ENCODE data around the gene MRPS25. TPM values are rescaled to one million over a fixed set of nuclear protein-coding genes. Genes with fewer than 3 reads are reported as not detected.

Gene MRPS25
- total RNA-seq, 1 experiment from 2014 or later, result 69.0 TPM

DNA sequence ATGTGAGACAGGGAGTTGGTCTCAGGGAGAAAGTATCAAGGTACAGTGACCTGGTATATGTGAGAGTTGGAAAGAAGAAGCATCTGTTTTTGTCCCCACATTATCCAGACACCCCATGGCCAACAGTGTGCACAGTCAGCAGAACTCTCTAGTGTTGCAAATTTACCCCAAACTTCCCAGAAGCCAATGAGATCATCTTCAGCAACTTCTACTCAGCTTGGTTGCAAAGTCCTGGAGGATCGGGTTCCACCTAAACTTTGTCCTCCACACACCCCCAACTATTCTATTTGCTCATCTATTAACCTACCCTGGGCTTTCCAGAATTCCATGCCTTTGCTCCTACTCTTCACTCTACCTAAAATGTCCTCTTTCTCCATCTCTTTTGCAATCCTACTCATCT, 18.1 kb upstream of the MRPS25 start:
- no peak for DNase-seq (ENCODE audit: low read depth)

DNA sequence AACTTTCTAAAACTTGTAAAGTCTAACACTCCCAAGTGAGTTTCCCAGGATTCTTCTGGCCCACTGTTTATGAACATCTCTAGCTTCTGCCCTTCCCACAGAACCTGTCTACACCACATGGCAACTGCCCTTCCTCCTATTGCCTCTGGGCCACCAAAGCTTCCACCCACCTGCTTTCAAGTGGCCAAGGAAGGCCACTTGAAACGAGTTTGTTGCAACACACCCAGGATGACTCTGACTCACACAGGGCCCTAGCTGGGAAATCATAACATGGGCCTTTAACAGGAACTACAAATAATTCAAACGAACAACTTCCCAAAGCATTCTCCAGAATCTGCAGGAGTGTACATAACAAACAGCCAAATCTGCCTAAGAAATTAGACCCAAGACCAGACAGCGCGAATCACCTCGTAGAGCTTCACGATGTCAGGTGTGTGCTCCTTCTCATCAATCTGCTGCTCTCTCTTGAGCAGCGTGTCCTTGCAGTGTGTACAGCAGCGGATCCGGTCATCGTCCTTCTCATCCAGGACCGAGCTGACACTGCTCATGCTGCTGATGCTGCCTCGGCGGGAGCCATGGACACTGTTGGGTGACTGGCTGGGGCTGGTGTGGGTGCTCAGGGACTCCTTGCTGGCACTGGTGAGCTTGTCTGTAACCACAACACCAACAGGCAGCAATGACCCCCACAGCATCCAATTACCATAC, 17.0 kb upstream of the MRPS25 start:
- no peak for DNase-seq (ENCODE audit: low read depth)

DNA sequence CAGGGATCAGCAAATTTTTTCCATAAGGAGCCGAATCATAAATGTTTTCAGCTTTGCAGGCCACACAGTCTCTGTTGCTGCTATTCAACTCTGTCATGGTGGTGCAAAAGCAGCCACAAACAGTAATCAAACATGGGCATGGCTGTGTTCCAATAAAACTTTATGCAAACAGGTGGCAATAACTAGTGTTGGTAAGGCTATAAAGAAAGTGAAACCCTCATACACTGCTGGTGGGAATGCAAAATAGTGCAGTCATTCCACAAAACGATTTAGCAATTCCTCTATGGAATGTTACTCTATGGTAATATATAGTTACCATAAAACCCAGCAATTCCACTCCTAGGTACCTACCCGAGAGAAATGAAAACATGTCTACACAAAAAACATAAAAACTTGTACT, 14.0 kb upstream of the MRPS25 start:
- no peak for DNase-seq (ENCODE audit: low read depth)

DNA sequence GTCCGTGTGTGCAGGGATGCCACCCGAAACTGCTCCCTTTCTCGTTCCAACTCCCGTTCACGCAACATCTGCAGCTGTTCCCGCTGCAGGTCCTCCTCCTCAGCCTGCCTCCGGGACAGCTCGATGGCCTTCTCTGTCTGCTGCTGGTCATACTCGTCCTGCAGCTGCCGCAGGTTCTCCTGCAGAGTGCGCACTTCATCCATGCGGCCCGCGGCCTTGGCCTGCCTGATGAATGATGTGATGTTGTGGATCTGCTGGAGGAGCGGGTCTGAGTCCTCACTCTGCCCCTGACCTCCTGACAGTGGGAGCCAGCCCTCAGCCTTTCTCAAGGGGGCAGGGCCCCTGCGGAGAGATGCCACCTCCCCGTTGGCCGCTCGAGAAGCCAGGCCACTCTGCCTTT, 9.4 kb upstream of the MRPS25 start:
- no peak for DNase-seq (ENCODE audit: low read depth)

DNA sequence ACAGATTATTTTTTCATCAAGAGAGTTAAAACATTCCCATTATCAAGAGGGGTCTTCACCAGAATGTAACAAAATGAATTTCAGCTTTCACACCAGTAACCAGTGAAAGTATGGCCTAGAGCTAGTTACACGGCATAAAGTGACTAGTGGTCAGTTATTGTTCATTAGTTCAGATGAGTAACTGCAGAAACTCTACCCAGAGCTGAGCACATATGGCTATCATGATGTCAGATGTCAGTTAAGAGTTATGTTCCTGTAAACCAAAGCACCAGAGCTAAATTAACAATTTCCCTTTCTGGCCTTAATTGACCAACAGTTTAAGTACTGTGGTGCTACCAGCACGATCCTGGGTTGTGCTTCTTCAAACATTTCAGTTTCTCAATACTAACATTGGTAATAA, 6.6 kb upstream of the MRPS25 start:
- no peak for DNase-seq (ENCODE audit: low read depth)

DNA sequence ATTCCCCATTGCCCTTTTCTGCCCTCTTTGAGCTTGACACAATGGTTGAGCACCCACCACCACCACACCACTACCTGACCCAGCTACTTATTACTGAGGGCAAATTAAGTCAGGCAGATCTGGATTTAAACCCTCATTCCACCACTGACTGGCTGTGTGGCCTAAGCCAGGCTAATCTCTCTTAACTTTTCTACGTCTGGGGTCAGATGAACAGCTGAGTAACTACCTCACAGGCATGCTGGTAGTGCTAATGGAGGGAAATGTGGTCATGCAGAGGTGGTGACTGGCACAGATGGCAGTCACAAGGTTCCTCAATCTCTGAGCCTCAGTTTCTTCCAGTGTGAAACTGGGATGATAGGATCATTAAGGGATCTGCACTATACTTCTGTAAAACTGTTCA, 4.3 kb upstream of the MRPS25 start:
- no peak for DNase-seq (ENCODE audit: low read depth)

DNA sequence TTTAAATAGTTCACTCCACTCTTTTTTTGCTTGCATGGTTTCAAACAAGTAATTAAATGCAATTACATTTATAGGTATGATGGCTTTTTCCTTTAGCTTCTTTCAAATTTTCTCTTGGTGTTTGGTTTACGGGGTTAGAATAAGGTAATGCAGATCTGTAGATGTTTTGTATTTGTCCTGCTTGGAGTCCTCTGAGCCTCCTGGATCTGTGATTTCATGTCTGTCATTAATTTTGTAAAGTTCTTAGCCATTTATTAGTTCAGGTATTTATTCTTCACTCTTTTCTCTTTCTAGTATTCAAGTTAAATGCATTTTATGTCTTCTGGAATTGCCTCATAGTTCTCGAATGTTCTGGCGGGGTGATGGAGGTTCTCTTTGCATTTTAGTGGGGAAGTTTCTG, 1.4 kb upstream of the MRPS25 start:
- DNase-seq (ENCODE audit: low read depth), result no peak

DNA sequence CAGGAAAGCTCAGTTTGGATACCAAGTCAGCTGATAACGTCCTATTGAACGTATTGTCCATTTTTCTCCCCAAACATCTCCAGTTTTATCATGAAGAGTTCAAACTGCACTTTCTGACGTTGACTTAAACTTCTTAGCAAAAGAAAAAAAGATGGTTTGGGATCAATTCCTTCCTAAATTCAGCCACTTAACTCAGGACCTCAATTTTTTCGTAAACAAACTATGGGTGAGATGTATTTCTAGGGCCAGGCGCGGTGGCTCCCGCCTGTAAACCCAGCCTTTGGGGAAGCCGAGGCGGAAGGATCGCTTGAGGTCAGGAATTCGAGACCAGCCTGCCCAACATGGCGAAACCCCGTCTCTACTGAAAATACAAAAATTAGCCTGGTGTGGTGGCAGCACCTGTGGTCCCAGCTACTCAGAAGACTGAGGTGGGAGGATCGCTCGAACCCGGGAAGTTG, 464 bp upstream of the MRPS25 start:
- DNase-seq (ENCODE audit: low read depth), result no peak

DNA sequence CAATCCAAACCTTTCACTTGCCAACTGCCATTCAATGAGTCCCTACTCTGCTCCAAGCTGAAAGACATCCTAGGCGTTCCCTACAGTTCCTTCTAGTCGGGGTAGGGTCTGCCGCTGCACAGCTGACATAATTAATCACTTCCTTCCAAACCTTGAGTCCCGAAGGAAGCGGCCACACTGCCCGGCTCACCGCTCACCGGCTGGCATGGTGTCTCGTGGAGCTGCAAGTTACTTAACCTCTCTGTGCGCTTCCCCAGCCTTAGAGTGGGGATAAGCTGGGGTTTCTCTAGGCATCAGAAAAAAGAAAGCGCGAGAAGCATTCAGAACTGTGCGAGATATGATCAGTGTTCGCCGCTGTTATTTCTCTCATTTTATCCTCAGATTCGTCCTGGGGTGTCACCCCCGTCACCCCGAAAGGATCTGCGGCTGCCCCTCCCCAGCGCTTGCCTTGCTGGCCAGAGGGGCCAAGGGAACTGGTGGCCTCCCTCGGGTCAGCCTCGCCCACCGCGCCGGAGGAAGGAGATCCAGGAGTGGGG, 748 bp downstream of the MRPS25 start:
- peak; percentile 34 for DNase-seq (ENCODE audit: low read depth)

DNA sequence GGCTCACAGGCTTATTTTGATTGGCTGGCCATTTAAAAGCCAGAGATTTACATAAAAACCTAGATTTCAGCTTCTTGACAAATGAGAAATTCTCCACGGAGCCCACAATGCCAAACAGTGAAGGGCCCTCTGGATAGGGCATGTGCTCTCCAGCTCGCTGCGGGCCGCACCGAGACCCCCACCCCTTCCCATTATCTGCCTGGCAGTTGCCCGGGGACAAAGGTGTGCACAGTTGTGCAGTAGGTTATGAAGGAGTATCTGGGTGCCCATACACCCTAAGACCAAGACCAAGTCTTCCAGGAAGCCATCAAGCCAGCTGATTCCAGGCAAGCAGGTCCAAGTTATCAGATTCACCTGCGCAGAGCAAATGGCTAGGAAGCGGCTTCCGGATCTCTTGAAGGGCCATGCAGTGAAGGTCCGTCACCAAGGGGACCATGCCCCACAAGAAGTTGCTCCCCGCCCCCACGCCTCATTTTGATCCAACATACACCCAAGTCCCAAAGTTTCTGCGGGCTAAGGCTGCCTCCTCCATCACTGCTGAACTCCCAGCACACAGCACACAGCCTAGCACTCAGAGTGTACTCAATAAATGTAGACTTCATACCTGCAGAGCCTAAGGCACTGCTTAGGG, 1.3 kb downstream of the MRPS25 start:
- DNase-seq (ENCODE audit: low read depth), result no peak

DNA sequence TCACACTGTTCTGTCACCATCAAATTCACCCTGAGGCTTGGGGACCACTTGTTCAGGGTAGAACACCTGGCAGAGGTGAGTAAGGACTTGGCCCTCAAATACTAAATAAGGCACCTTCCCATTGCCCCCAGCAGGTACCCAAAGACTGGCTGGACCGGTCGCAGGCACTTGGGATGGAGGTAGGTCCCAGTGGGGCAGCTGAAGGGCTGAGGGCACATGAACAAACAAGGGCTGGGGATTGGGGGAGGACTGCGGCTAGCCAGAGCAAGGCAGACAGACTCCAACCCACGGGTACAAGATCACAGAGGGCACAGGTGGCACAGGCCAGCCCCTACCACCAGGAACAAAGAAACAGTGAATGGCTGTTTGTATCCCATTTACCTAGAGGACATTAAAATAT, 1.9 kb downstream of the MRPS25 start:
- no peak for DNase-seq (ENCODE audit: low read depth)

DNA sequence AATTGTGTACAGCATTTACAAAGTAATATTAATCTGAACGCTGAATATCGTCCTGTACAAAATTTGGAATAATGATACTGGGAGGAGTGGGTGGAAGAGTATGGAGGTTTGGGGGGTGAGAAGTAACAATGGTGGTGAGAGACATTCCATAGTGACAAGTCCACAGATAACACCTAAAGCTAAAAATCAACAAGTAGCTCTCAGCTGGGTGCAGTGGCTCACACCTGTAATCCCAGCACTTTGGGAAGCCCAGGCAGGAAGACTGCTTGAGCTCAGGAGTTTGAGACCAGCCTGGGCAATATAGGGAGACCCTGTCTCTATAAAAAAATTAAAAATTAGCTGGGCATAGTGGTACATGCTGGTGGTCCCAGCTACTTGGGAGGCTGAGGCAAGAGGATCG, 5.1 kb downstream of the MRPS25 start:
- DNase-seq (ENCODE audit: low read depth), result no peak

DNA sequence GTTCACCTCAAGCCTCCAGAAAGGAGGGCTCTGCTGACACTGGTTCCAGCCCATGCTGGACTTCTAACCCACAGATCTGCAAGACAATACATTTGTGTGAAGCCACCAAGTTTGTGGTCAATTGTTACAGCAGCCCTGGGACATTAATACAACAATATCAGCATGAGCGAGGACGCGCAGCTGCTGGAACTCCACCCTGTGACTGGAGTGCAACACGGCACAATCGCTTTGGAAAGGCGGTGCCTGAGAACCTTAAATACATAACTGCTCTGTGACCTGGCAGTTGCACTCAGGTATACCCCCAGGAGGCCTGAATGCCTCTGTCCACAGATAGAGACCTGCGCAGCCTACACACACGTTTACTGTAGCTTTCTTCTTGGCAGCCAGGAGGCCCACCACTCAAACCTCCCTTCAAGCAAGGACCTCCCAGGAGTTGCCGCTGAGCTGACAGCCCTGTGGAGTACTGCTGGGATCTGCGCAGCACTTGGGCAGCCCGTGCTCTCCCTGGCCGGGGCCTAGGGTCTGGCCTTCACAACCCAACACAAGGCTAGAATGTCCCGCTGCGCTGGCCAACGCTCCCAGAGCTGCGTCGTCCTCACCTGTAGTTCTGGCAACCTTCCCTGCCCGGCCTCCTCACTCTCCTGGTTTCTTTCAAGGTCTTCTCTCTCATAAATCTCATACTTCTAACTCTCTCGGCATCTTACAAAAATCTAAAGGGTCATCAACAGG, 8.3 kb downstream of the MRPS25 start:
- no peak for DNase-seq (ENCODE audit: low read depth)

DNA sequence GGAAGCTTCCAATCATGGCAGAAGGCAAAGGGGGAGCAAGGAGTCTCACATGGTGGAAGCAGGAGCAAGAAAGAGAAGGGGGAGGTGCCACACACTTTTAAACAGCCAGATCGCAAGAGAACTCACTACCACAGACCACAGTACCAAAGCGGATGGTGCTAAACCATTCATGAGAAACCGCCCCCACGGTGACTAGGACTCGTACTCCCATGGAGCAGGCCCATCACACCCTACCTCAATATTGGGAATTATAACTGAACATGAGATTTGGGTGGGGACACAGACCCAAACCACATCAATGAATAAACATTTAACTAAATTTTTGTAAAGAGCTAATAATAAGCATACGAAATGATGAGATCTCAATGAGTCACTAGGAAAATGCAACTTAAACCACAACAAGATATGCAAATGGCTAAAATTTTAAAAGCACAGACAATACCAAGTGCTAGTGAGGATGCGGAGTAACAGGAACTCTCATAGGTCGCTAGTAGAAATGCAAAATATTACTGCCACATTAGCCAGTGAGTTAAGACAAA, 10.0 kb downstream of the MRPS25 start:
- DNase-seq (ENCODE audit: low read depth), result no peak

DNA sequence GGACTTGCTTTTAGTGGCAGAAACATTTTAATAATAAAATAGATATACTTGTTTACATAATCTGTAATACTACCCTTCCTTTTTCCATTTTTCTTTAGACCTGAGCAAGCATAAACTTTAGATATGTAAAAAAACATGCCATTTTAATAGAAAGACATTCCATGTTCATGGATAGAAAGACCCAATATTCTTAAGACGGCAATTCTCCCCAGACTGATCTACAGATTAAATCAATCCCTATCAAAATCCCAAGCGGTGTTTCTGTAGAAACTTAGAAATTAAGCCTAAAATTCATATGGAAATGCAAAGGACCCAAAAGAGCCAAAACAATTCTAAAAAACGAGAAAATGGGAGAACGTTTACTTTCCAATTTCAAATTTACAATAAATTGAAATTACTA, 11.6 kb downstream of the MRPS25 start:
- no peak for DNase-seq (ENCODE audit: low read depth)

DNA sequence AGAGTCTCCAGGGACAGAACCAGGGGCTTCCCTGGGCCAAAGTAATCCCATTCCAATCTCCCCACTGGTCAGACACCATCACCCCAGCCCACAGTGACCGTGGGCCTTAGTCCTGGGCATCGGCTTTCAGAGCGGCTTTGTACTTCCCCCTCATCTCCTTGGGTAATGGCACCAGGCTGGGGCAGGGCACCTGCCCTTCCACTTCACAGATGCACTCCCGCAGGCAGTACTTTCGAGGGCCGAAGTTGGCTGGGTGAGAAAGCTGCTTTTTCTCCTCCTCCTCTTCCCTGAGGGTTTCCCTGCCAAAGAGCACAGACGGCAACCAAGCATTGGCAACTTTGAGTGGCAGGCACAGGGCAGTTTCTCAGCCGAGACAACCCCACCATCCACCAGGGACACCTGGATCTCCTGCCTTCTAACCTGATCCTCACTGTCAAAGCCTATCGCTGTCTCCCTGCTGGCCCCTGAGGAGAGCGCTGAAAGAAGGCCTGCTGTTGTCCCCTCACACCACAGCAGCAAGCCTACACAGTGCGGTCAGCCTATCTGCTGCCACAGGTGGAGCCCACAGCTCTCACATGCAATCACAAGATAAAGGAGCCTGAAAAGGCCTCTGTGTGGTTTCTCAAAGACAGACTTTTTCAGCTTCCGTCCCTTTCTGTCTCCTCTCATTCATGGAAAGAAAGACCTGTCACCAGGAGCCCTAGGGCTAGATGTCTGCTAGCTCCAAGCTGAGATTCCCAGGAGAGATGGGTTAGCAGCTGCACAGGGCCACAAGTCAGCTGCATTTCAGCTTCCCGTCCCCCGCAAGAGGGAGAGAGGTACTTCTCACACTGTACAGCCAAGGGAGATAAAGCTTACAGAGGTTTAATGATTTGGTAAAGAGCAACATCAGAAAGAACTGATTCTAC, 12.5 kb downstream of the MRPS25 start:
- DNase-seq (ENCODE audit: low read depth), result no peak

DNA sequence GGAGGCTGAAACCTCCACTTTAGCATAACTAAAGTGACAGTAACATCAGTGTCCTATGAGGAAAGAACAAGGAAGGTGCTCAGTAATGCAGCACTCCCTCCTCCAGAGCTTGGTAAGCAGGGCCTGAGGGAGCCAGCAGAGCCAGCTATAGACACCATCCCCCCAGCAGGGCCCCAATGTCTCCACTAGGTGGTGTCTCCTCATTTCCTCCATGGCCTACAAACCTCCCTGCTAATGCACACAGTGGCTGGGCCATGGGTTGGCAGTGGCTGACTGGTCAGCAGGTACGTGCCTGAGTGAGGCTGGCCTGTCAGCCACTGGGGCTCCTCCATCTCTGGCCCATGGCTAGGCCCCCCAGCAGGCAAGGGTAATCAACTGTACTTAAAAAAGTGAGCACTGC, 13.6 kb downstream of the MRPS25 start:
- DNase-seq (ENCODE audit: low read depth), result peak; percentile 68

DNA sequence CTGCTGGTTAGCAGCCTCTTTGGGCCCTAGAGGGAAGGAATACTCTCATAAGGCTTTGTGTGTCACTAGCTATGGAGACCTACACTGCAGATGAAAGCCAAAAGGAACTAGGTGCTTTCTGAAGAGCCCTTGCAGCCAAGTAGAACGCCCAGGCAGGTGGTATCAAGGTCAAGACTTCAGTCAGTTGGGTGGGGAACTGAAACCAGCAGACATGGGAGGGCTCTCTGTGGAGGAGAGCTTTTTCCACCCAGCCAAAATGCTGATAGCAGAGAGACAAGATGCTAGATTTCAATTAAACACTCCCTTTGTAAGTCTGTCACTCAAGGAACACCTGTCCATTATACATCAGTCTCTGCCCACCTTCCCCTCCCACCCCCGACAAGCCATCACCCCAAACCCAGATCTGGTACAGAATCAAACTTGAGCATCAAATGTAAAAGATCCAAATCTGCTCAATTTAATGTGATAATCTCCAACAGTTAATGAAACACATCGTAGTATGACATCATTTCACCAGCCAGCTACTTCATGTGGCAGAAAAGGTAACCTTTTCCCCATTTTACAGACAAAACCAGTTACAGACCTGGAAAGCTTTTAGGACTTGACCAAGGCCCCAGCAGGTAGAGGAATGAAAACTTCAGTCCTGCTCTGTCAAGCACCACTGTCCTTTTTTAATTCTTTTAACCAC, 14.6 kb downstream of the MRPS25 start:
- no peak for DNase-seq (ENCODE audit: low read depth)

DNA sequence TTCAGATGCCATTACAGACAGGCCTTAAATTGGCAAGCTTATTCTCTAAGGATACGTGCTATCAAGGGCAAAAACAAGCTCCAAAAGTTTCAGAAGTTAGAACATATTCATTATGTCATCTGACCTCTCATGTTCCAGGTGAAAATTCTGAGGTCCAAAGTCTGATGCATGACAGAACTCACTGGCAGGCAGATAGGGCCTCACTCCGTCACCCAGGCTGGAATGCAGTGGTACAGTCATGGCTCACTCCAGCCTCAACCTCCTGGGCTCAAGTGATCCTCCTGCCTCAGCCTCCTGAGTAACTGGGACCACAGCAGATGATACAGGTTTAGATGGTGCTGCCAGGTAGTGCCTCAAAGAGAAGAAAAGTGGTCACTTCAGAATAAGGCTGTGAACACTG, 15.5 kb downstream of the MRPS25 start:
- no peak for DNase-seq (ENCODE audit: low read depth)

DNA sequence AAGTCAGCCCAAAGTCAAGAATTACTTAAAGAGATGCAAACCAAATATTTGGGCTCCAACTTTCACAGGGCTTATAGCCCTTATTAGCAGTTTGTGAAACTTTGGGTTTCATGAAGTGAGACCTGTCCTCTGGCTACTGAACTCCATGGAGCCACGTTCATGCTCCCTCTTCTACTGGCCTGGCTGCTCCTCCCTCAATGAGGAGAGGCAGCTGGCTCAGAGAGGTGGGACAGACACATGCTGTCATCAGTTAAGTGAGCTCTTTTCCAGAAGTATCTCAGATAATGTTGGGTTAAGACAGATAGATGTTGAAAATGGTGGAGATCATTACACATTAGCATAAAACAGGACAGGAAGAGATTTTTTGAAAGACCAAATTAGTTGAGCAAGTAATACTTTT, 19.4 kb downstream of the MRPS25 start:
- DNase-seq (ENCODE audit: low read depth), result no peak
